ENCODE data around the gene RFXANK.
A peak's percentile ranks its signal among the peaks of the same experiment; 100 is the strongest.
"Not testable (repeated sequence)": the region's sequence is repeated elsewhere in the genome, so short reads cannot be mapped to it uniquely, and the experiment has no call there.

Gene RFXANK

GRCh38 chr19:19192078-19192882 is at the start of gene RFXANK, which contains the start of gene BORCS8:
Gene RFXANK, plus strand, starts transcription at chr19:19192258. Its CDS starts 1,689 bp downstream, at chr19:19193947.
Gene BORCS8, minus strand, starts transcription at chr19:19192152. Its CDS starts 35 bp downstream, at chr19:19192117.
- peak; percentile 98 for DNase-seq

GRCh38 chr19:19142347-19142746 is 49.7 kb upstream of the RFXANK start:
- DNase-seq = no peak

- DNase-seq = no peak
Observed at GRCh38 chr19:19145281-19145680, 46.8 kb upstream of the RFXANK start.

- DNase-seq = peak; percentile 100
Observed at GRCh38 chr19:19145684-19146608, 46.1 kb upstream of the RFXANK start.

GRCh38 chr19:19146865-19147264 is 45.2 kb upstream of the RFXANK start:
- DNase-seq = no peak

- DNase-seq = no peak
Observed at GRCh38 chr19:19147344-19147743, 44.7 kb upstream of the RFXANK start.

GRCh38 chr19:19148504-19148903 is 43.6 kb upstream of the RFXANK start:
- not testable (repeated sequence) for DNase-seq

- no peak for DNase-seq
Observed at GRCh38 chr19:19149435-19149834, 42.6 kb upstream of the RFXANK start.

- no peak for DNase-seq
Observed at GRCh38 chr19:19151418-19151817, 40.6 kb upstream of the RFXANK start.

- DNase-seq = no peak
Observed at GRCh38 chr19:19152668-19153384, 39.2 kb upstream of the RFXANK start.

- no peak for DNase-seq
Observed at GRCh38 chr19:19154768-19155494, 37.1 kb upstream of the RFXANK start.

- DNase-seq = no peak
Observed at GRCh38 chr19:19155495-19156219, 36.4 kb upstream of the RFXANK start.

GRCh38 chr19:19157808-19158207 is 34.2 kb upstream of the RFXANK start:
- no peak for DNase-seq

- no peak for DNase-seq
Observed at GRCh38 chr19:19159534-19159933, 32.5 kb upstream of the RFXANK start.

- no peak for DNase-seq
Observed at GRCh38 chr19:19160461-19161035, 31.5 kb upstream of the RFXANK start.

- DNase-seq = no peak
Observed at GRCh38 chr19:19162495-19162894, 29.6 kb upstream of the RFXANK start.

GRCh38 chr19:19165396-19165795 is 26.7 kb upstream of the RFXANK start:
- no peak for DNase-seq

- DNase-seq = no peak
Observed at GRCh38 chr19:19167612-19168011, 24.4 kb upstream of the RFXANK start.

GRCh38 chr19:19169236-19170052 is 22.6 kb upstream of the RFXANK start:
- DNase-seq = no peak
